HEK293T (cell line): ENCODE measurements around the gene C14orf180.

Source experiments
- BHLHE40 ChIP-seq: fragments of 450-650 bp; IDR thresholded peaks from 2 replicates; pipeline ENCODE4 v1.6.1; 2016; ENCODE audit warnings: mild to moderate bottlenecking, moderate library complexity, borderline replicate concordance
- ELF4 ChIP-seq: fragments of 450-650 bp; IDR thresholded peaks from 2 replicates; pipeline ENCODE4 v1.6.1; 2017; ENCODE audit warnings: antibody characterized with exemption
- FOXA1 ChIP-seq: fragments of 450-650 bp; IDR thresholded peaks from 2 replicates; pipeline ENCODE4 v1.6.1; 2016; ENCODE audit warnings: mild to moderate bottlenecking
- FOXK2 ChIP-seq: fragments of 450-650 bp; IDR thresholded peaks from 2 replicates; pipeline ENCODE4 v1.6.1; 2016; ENCODE audit warnings: mild to moderate bottlenecking
- FOXM1 ChIP-seq: fragments of 450-650 bp; IDR thresholded peaks from 2 replicates; pipeline ENCODE4 v1.6.1; 2017; ENCODE audit warnings: mild to moderate bottlenecking, borderline replicate concordance
- HDGF ChIP-seq: fragments of 450-650 bp; IDR thresholded peaks from 2 replicates; pipeline ENCODE4 v1.6.1; 2017; ENCODE audit warnings: antibody characterized with exemption, borderline replicate concordance
- L3MBTL2 ChIP-seq: fragments of 450-650 bp; conservative IDR thresholded peaks from 2 replicates; pipeline ENCODE4 v1.6.1; 2016; ENCODE audit warnings: mild to moderate bottlenecking
- NFRKB ChIP-seq: fragments of 450-650 bp; IDR thresholded peaks from 2 replicates; pipeline ENCODE4 v1.6.1; 2016; ENCODE audit warnings: mild to moderate bottlenecking, moderate library complexity
- PKNOX1 ChIP-seq: fragments of 450-650 bp; IDR thresholded peaks from 2 replicates; pipeline ENCODE4 v1.6.1; 2016
- SP1 ChIP-seq: fragments of 450-650 bp; IDR thresholded peaks from 2 replicates; pipeline ENCODE4 v1.6.1; 2017
- SUZ12 ChIP-seq: fragments of 450-650 bp; IDR thresholded peaks from 2 replicates; pipeline ENCODE4 v1.6.1; 2016; ENCODE audit warnings: mild to moderate bottlenecking
- TARDBP ChIP-seq: fragments of 450-650 bp; IDR thresholded peaks from 2 replicates; pipeline ENCODE4 v1.6.1; 2016
- ZNF384 ChIP-seq: fragments of 450-650 bp; IDR thresholded peaks from 2 replicates; pipeline ENCODE4 v1.6.1; 2016

DNA sequence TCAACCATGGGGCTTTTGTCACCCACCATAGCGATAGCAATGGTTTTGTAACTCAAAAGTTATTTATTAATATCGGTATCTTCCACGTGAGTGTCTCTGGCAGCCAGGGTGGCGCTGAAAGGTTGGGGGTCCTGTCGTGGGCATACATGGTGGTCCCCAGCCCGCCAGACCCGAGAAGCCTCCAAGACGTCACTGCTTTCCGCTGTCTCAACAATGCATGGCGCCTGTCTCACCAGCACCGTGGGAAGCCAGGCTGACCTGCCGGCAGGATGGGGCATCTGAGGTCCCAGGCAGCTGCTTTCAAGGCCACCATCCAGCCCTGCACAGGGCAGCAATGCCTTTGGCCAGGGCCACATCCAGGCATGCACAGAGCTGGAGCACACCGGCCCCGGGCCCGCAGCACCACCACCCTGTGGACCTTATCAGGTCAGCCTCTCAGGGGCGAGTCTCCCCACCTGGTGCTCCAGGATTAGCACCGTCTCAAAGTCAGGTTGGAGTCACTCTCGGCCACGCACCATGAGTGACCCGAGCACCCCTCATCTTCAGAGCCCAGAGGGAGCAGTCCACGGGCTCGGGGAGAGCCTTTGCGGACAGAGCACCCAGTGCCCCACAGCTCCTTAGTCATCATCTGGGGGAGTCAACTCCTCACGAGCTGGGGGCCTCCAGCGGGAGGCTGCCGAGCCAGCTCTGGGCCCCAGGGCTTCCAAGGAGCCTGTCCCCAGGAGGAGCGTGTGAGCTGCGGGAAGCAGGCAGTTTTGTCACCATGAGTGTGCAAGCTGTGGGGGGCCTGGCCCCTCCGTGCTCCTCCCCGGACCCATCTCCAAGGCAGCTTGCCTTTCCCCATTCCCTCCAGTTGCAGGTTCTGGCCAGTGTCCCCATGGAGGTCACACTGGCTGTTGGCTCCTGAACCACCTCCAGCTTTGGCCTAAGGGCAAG is 14.6 kb upstream of the C14orf180 start:
- TF ChIP-seq SP1 (no peak), FOXA1 (no peak), ELF4 (no peak), SUZ12 (no peak), L3MBTL2 (no peak), HDGF (no peak), BHLHE40 (no peak), ZNF384 (no peak), FOXK2 (no peak), FOXM1 (no peak), NFRKB (no peak), TARDBP (no peak), PKNOX1 (no peak)
